DMS53 treated with DMSO at 0.1 percent for 48 hours (cell line): ENCODE data around the gene CNKSR3.

Experiments used
- DNase-seq: peaks from one replicate; lab custom pipeline; 2025; ENCODE audit not compliant: unreplicated experiment; lab: John Stamatoyannopoulos, UW

CNKSR3 gene

DNA sequence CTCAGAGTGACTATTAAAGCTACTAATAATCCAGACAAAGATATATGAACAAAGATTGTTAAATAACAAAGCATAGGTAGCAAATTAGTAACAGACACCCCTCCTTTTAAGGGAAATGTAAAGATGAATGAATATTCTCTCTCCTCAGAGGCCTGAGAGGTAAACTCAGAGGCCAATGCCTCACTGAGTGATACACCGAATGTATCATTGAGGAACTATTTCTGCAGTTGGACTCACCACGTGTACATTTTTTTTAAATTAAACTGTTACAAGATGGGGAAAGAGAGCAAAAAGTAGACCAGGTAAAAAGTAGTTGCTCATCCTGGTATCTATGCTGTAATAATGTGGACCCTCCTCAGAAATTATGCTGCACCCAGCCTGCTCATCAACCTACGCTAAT, 81.6 kb downstream of the CNKSR3 start:
- no peak for DNase-seq

DNA sequence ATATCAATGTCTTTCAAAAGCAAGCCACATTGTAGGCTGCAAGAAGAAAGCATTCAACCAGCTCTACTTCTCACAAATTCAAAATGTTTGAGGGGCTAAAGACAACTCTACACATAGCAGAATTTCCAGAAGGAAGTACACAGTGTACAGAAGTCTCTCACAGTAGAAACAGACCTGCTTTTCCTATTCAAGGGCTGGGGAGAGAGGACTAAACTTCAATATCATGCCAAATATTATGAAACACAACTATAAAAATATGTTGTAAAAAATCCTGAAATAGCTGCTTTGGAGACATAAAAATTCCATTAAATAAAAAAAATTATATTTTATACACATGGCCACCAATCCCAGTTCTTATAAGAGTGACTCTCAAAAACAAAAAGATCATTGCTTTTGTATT, 83.0 kb downstream of the CNKSR3 start:
- no peak for DNase-seq

- DNase-seq, result no peak
Measured at GRCh38 chr6:154426997-154427396, 83.5 kb downstream of the CNKSR3 start.

- no peak for DNase-seq
Measured at GRCh38 chr6:154425034-154425433, 85.5 kb downstream of the CNKSR3 start.

- DNase-seq, result no peak
Measured at GRCh38 chr6:154414021-154414813, 96.3 kb downstream of the CNKSR3 start.

DNA sequence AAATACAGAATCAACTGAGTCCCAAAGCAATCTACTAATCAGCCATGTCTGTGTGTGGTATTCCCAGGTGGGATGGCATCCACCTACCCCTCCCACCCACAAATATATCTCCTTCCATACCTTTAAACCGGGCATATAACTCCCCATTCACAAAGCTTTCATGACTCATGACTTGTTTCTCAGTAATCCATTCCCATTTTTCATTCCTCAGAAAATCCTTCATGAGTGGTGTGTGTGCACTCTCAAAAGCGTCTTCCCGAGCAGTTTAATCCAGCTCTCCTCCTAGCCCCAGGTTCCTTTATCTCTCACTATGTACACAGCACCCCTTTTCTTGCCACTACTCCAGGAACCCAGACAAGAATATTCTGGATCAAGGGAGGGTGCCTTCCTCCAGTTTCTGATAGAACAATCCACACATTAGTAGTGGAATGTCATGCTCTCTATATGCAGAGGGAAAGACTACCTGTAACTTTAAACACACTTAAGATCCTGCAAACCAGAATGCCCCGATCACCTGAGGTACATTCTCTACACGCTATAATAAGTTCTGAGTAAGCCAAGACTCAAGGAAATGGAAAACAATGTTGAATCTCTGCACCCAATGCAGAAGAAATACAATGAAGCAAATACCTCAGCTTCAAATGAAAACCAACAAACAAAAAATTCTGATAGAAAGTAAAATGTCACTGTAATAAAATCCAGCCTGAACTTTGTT, 98.2 kb downstream of the CNKSR3 start:
- no peak for DNase-seq

GRCh38 chr6:154411076-154411475, 99.4 kb downstream of the CNKSR3 start:
- no peak for DNase-seq

DNA sequence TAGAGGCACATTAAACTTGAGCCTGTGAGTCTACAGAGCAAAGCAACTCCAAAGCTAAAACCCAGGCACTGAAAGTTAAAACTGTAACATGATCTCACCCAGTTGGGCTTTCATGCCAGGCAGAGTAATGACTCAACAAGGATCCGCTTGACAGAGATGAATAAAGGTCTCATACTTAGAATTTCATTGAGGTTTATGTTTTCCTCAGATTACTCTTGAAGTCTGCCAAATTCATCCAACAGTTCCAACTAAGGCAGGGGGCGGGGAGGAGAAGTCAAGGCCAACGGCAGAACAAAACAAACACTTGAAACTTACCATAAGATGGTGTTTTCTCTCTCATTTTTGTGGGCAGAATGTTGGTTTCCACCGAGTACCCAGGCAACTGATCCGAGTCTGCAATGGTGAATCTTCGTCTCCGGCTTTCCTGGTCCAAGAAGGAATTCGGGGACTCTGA, 99.8 kb downstream of the CNKSR3 start:
- peak; percentile 34 for DNase-seq

GRCh38 chr6:154408891-154409500, 101.5 kb downstream of the CNKSR3 start:
- DNase-seq, result no peak

GRCh38 chr6:154407440-154407839, 103.0 kb downstream of the CNKSR3 start:
- DNase-seq, result no peak

GRCh38 chr6:154406869-154407268, 103.6 kb downstream of the CNKSR3 start:
- DNase-seq, result no peak

DNA sequence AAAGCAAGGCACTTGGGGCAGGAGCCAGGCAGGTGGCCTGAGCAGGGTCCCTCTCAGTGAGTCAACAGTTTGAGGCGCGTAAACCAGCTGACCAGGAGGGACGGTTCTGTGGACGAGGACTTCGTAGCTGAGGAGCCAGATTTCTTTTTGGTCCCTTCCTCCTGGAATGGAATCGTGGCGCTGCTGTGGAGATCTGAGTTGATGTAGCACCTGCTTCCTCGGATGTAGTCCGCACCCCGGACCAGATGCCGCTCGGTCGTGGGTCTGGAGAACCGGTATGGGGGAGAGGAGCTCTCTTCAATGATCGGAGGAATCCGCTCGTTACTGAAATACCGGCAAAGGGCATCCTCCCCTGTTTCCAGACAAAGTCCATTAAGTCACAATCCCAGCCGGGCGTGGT, 104.2 kb downstream of the CNKSR3 start:
- DNase-seq, result no peak

DNA sequence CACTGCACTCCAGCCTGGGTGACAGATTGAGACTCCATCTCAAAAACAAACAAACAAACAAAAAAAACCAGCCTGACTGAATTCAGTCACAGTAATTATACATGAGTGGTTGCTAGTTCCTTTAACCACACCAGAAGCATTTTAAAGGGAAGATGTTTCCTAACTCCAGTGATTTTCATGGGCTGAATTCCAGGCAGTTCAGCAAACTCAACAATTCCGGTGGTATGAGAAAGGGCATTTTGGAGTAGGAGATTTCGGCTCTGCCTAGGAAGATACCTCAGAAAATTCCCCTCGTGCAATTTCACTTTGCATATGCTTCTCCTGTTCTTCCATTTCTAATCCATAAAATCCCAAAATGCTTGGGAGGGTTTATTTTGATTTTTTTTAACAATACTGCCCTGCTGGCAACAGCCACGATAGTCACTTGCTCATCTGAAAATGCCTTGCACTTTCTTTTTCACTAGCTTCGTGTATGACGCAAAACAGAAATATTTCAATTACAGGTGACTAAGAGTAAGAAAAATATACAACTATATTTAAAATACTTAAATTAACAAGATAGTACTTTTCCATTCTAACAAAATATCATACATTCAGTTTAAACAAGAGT, 105.6 kb downstream of the CNKSR3 start:
- no peak for DNase-seq

GRCh38 chr6:154403788-154404187, 106.7 kb downstream of the CNKSR3 start:
- DNase-seq, result no peak

- no peak for DNase-seq
Measured at GRCh38 chr6:154402081-154402780, 108.3 kb downstream of the CNKSR3 start.

- no peak for DNase-seq
Measured at GRCh38 chr6:154399097-154399496, 111.4 kb downstream of the CNKSR3 start.

DNA sequence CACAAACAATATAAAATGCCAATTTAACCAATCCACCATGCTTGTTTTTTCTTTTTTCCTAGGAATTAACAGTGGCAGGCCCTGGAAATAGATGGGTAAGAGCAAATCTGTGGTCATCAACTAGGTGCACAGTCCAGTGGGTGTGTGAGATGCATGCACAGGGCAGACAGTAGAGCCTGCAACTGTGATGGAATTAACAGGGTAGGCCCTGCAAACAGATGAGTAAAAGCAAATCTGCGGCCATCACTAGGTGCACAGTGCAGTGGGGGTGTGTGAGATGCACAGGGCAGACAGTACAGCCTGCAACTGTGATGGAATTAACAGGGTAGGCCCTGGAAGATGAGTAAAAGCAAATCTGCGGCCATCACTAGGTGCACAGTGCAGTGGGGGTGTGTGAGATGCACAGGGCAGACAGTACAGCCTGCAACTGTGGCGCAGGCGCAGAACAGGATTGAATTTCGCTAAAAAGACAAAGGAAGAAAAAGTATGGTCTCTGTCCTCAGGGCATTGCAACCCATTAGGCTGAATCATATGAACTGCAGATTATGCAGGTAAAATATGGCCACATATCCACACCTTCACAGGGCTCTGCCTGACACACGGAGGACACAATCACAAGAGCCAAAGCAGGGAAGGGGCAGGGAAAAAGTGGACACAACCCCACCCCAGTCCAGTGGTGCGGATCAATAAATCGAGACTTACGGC, 112.8 kb downstream of the CNKSR3 start:
- no peak for DNase-seq

GRCh38 chr6:154395878-154396277, 114.6 kb downstream of the CNKSR3 start:
- no peak for DNase-seq

DNA sequence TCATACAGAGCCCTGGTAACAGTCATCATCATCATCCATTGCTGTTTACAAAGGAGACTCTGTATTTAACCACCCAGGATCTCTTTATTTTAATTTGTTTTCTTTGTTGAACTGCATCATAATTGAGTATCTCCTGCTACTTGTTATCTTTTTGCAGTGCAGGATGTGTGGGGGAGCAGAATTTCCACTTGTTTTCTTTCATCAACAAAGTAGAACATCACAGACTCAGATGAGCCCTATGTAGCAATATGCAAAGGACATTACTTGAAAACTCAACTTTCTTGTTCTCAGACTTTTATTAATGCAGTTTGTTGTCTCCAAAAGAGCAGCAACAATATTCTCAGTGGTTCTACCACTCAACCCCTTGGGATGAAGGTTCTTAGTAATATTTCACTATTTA, 115.2 kb downstream of the CNKSR3 start:
- no peak for DNase-seq

- no peak for DNase-seq
Measured at GRCh38 chr6:154394571-154394970, 115.9 kb downstream of the CNKSR3 start.
